ENCODE data around the gene RASD2.

The RASD2 gene

GRCh38 chr22:35601743-35602615 lies 61.3 kb downstream of the RASD2 start:
- no peak for DNase-seq (ENCODE audit: low read depth in 2 of 3, low spot score in 1 of 3)

Data from stimulated activated CD4-positive, alpha-beta T cell treated with anti-CD3 and anti-CD28 coated beads, Interleukin-12 subunit alpha, Interleukin-12 subunit beta, amount 100 ng/mL, for 48 hours (primary cell).